Transverse colon (tissue), 4 donors: Measurements from ENCODE around the gene ANXA5. TPM values are rescaled to one million over a fixed set of nuclear protein-coding genes. Genes with fewer than 3 reads are reported as not detected.

Source experiments
- DNase-seq: peaks from one replicate; pipeline ENCODE4 v3.0.0-alpha.2; 2019
- H3K27ac ChIP-seq, 4 donors: fragments of 200-600 bp; sonication (generic); 2 replicates each; pipeline ENCODE4 v1.5.1; 2016 to 2018; ENCODE audit warnings: inconsistent platforms in 4 of 4
- H3K27me3 ChIP-seq: fragments of 200-600 bp; sonication (generic); 2 replicates; pipeline ENCODE4 v1.5.1; 2017; ENCODE audit warnings: inconsistent platforms
- H3K36me3 ChIP-seq, 4 donors: fragments of 200-600 bp; sonication (generic); 2 replicates each; pipeline ENCODE4 v1.5.1; 2017 to 2019; ENCODE audit warnings: inconsistent platforms in 4 of 4
- H3K4me1 ChIP-seq, 4 donors: fragments of 200-600 bp; sonication (generic); 2 replicates each; pipeline ENCODE4 v1.5.1; 2017 to 2020; ENCODE audit warnings: inconsistent platforms in 4 of 4
- H3K4me3 ChIP-seq, 4 donors: fragments of 200-600 bp; sonication (generic); 1 replicate in 1 of 4; 2 replicates in 3 of 4; pipeline versions ENCODE4 v1.5.1 to v1.6.1; 2017 to 2019; ENCODE audit warnings: inconsistent platforms in 4 of 4
- H3K9me3 ChIP-seq, 2 donors: fragments of 200-600 bp; sonication (generic); 2 replicates each; pipeline ENCODE4 v1.5.1; 2017 to 2019; ENCODE audit warnings: inconsistent platforms in 2 of 2
- CTCF ChIP-seq, 5 experiments: fragments of 200-600 bp in 3 of 5; fragments of 450-650 bp in 2 of 5; sonication (generic) in 3 of 5; IDR thresholded peaks; 1 replicate in 2 of 5; 2 replicates in 3 of 5; pipeline ENCODE4 v1.5.1; 2016 to 2017; ENCODE audit warnings: antibody characterized with exemption in 5 of 5, inconsistent platforms in 3 of 5, mild to moderate bottlenecking in 2 of 5, moderate library complexity in 1 of 5
- EP300 ChIP-seq: sonication (generic); formaldehyde crosslinking; IDR thresholded peaks from one replicate; pipeline ENCODE4 v1.6.1; 2017; ENCODE audit warnings: antibody characterized with exemption, low read depth
- POLR2A ChIP-seq: fragments of 450-650 bp; IDR thresholded peaks from one replicate; pipeline ENCODE4 v1.6.1; 2016; ENCODE audit warnings: antibody characterized with exemption, mild to moderate bottlenecking, moderate library complexity
- POLR2AphosphoS5 ChIP-seq, 3 donors: sonication (generic); formaldehyde crosslinking; IDR thresholded peaks; one replicate each; pipeline ENCODE4 v1.6.1; 2016; ENCODE audit warnings: antibody characterized with exemption in 3 of 3
- WGBS, 2 donors: methylation state at CpG; one replicate each; pipeline ENCODE4 v1.1.5; 2018; ENCODE audit warnings: low coverage in 1 of 2; 5-methylcytosine and 5-hydroxymethylcytosine counted together
- in situ Hi-C, 4 donors: fragments of 200-750 bp; cut with MboI; loops; one replicate each; pipeline versions ENCODE4 v1.15.0 to v1.15.1; 2017; ENCODE audit warnings: low sequenced_read_pairs in 3 of 4, low pct_ligation_motif_present in 1 of 4, low pct_unique_long_range_greater_than_20kb in 1 of 4
- intact Hi-C: fragments of 100-400 bp; cut with DNase I; formaldehyde crosslinking; loops from one replicate; pipeline ENCODE4 v1.15.1; 2023; ENCODE audit warnings: low total_unique reads
- total RNA-seq, 4 donors: library from RNA; depleted of rRNA; stranded (reverse); fragments of >200 nt; gene quantifications; one replicate each; pipeline ENCODE4 v1.1.0, GENCODE V29; 2016

Gene ANXA5
- total RNA-seq, 4 donors from 2014 or later: 62.7 to 196 (median 135) TPM

DNA sequence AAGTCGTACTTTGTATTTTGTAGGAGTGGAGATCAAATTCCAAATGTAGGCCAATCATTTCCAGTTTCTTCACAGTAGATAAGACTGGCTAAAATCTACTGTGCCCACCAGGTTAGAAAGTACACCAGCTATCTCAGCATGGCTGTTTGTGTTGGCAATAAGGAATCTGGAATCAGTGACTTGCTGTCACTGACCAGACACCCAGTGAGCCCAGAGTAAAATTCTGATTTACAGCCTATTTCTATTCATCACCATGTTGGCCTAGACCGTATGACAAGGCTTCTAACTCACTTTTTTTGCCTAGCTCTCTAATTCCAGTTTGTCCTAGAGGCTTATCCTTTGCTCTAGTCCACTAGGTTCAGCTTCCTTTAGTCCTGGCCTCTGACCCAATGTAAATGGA lies 42.8 kb upstream of the ANXA5 start:
- TF ChIP-seq CTCF (IDR thresholded peaks at IDR 0.05) (no peak), POLR2AphosphoS5 (IDR thresholded peaks at IDR 0.05) (no peak)
- intact Hi-C loops: no loop called here
- no peaks in the 10 kb centered on the region for H3K4me1 ChIP-seq
- H3K36me3 ChIP-seq: no peaks in the 10 kb centered on the region
- H3K27me3 ChIP-seq: no peaks in the 10 kb centered on the region
- in situ Hi-C loops: loop anchor here (10.0 to 25.0 kb wide), 4 partner anchors 252 to 377 kb away; no protein-coding TSS in a partner anchor
- no peak for DNase-seq
- no peak overlapping the region for H3K27ac ChIP-seq
- no peak overlapping the region for H3K4me3 ChIP-seq
- H3K9me3 ChIP-seq: no peaks in the 10 kb centered on the region
- 50 to 80% methylated on average over 1 to 2 of the region's 2 CpGs for WGBS, 2 donors

DNA sequence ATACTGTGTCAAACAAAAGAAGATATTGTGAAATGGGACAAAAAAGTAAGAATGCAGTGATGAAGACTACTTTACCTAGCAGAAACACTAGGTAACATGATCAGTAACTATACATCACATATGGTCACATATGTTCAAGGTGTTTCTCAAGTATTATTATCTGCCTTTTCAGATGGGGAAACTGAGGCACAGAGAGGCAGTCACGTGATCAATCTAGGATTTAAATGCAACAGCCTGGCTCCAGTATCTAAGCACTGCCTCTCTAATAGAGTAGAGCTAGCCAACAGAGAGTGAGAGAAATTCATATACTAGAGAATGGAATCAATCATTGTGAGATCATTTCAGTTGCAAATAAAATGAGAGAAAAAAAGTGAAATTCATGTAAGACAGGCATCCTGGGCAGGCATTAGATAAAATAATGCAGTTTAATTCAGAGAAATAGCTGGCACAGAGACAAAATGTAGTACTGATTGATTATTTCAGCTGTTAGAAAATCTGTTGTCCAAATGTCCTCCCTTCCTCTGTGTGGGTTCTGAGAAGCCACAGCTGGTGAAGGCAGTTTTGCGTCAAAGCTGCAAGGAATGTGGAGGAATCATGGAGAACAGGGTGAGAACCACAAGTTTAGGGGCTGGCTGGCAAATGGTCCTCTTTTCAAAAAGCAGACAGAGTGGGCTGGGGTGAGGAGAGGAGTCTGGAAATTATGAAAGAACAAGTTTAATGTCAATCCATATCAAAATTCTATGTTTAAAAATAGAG lies 42.2 kb upstream of the ANXA5 start:
- whole genome bisulfite sequencing, 2 donors: 73 to 75% methylated on average over 2 of the region's 2 CpGs
- intact Hi-C loops: no loop called here
- no peaks in the 10 kb centered on the region for H3K36me3 ChIP-seq
- no peak overlapping the region for H3K27ac ChIP-seq
- H3K4me1 ChIP-seq: no peaks in the 10 kb centered on the region
- DNase-seq: no peak
- in situ Hi-C loops: loop anchor here (10.0 to 25.0 kb wide), 4 partner anchors 252 to 377 kb away; no protein-coding TSS in a partner anchor
- no peak overlapping the region for H3K4me3 ChIP-seq
- H3K27me3 ChIP-seq: no peaks in the 10 kb centered on the region
- H3K9me3 ChIP-seq: no peaks in the 10 kb centered on the region
- no peak for TF ChIP-seq POLR2A
- TF ChIP-seq EP300: no peak

DNA sequence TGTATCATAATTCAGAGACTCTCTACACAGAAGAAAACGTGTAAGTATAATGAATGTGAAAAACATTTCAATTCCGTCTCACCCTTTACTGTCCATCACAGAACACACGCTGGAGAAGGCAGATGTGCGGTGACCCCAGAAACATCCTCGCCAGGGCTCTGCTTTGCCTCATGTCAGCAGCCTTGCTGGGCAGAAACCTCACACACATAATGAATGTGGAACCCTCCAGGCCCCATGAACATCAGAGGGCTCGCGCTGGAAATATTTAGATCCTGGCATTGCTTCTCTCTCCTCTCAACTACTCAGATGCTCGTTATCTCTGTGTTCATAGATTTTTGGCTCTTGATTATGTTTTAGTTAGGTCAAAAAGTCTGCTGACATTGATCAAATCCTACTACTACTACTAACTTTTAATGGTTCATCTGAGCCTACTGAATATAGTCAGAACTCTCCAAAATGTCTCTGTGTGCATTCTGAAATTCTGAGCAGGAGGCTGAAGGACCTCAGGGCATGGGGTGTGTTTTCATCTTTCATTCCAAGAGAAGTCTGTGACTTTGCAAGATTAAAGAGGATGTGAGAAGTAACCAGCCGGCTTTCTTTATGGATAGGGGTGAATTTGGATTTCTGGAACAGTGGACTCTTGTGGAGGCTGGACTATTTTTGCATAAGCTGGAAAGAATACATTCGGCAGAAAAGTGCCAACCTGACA lies 41.2 kb upstream of the ANXA5 start:
- TF ChIP-seq POLR2AphosphoS5 (IDR thresholded peaks at IDR 0.05) (no peak), EP300 (no peak), CTCF (IDR thresholded peaks at IDR 0.05) (no peak), POLR2A (no peak)
- in situ Hi-C loops: loop anchor here (10.0 to 25.0 kb wide), 4 partner anchors 251 to 376 kb away; no protein-coding TSS in a partner anchor
- Histone ChIP-seq H3K27me3 (no peaks in the 10 kb centered on the region), H3K36me3 (no peaks in the 10 kb centered on the region), H3K4me3 (no peak overlapping the region), H3K27ac (no peak overlapping the region), H3K9me3 (no peaks in the 10 kb centered on the region), H3K4me1 (no peaks in the 10 kb centered on the region)
- 67 to 70% methylated on average over 6 to 10 of the region's 10 CpGs for WGBS, 2 donors
- DNase-seq: no peak
- intact Hi-C loops: no loop called here

GRCh38 chr4:121736735-121737351 lies 40.1 kb upstream of the ANXA5 start:
- TF ChIP-seq EP300 (no peak), POLR2A (no peak), CTCF (IDR thresholded peaks at IDR 0.05) (peak; percentile 25 to 42 (median 32))
- Histone ChIP-seq H3K9me3 (no peaks in the 10 kb centered on the region), H3K4me1 (no peaks in the 10 kb centered on the region), H3K27ac (no peak overlapping the region), H3K4me3 (no peak overlapping the region), H3K36me3 (no peaks in the 10 kb centered on the region), H3K27me3 (no peaks in the 10 kb centered on the region)
- DNase-seq: no peak
- intact Hi-C loops (no loop called here), in situ Hi-C loops (loop anchor here (10.0 to 25.0 kb wide), 4 partner anchors 250 to 375 kb away; no protein-coding TSS in a partner anchor)
- WGBS, 2 donors: 65% methylated on average over 5 of the region's 5 CpGs
